Measurements from ENCODE around the gene CHCHD6. TPM values are rescaled to one million over a fixed set of nuclear protein-coding genes. Genes with fewer than 3 reads are reported as not detected.

Gene CHCHD6
- polyA plus RNA-seq, 2 donors: 7.0 to 11.9 TPM

DNA sequence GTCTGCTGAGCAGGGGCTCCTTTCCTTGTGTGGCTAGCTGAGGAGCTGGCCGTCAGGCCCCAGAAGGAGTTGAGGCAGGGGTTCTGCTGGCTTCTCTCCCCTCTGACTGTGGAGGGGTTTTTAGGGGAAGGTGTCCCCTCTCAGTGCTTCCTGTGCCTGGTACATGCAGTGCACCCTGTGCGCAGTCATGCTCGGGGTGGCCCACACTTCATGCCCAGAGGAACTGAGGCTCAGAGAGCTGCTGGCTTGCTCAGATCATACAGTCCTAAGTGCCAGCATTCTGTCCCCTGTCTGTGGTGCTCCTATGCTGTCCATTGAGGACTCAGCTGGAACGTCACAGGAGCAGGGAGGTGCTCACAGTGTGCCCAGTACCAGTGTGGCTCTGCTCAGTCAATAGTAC is 211.0 kb downstream of the CHCHD6 start:
- Histone ChIP-seq H3K27me3 (ENCODE audit: control insufficient read depth in 1 of 2, insufficient read depth in 2 of 2, low read length in 2 of 2) (no peaks in the 10 kb centered on the region), H3K36me3 (ENCODE audit: control insufficient read depth in 2 of 2, insufficient read depth in 2 of 2, low read length in 1 of 2) (peaks cover 0 to 2% of the 10 kb centered on the region in 2 donors), H3K4me1 (ENCODE audit: control insufficient read depth in 2 of 2, insufficient read depth in 2 of 2, low read length in 1 of 2) (peaks cover 0 to 20% of the 10 kb centered on the region in 2 donors), H3K9me3 (ENCODE audit: control insufficient read depth in 2 of 2, insufficient read depth in 1 of 2, low read depth in 1 of 2, low read length in 1 of 2) (no peaks in the 10 kb centered on the region), H3K27ac (ENCODE audit: low read depth in 2 of 2, low read length in 1 of 2) (no peak overlapping the region), H3K4me3 (ENCODE audit: low read depth in 1 of 2, low read length in 2 of 2) (no peak overlapping the region)
- 94 to 96% methylated on average over 4 of the region's 4 CpGs for WGBS, 2 donors

DNA sequence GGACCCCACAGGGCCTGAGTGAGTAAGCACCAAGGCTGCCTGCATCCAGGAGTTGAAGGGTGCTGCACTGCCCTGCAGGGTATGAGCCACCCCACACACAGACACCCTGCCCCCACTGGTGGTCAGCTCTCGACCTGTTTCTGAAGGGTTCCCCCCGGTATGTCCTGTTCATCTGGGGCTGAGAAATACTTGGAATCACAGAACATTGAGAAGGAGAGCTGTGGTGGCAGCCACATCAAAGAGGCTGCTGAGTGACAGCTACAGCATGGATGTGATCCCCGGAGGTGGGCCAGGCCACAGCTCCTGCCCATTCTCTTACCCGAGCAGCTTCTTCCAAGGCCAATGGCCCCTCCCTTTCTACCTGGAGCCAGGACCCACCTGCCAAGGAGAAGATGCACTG is 212.5 kb downstream of the CHCHD6 start:
- 86 to 91% methylated on average over 4 of the region's 4 CpGs for WGBS, 2 donors
- no peak overlapping the region for H3K27ac ChIP-seq (ENCODE audit: low read depth in 2 of 2, low read length in 1 of 2)
- peaks cover 0 to 2% of the 10 kb centered on the region in 2 donors for H3K36me3 ChIP-seq (ENCODE audit: control insufficient read depth in 2 of 2, insufficient read depth in 2 of 2, low read length in 1 of 2)
- no peaks in the 10 kb centered on the region for H3K9me3 ChIP-seq (ENCODE audit: control insufficient read depth in 2 of 2, insufficient read depth in 1 of 2, low read depth in 1 of 2, low read length in 1 of 2)
- no peaks in the 10 kb centered on the region for H3K27me3 ChIP-seq (ENCODE audit: control insufficient read depth in 1 of 2, insufficient read depth in 2 of 2, low read length in 2 of 2)
- H3K4me1 ChIP-seq (ENCODE audit: control insufficient read depth in 2 of 2, insufficient read depth in 2 of 2, low read length in 1 of 2): peaks cover 0 to 14% of the 10 kb centered on the region in 2 donors
- no peak overlapping the region for H3K4me3 ChIP-seq (ENCODE audit: low read depth in 1 of 2, low read length in 2 of 2)

DNA sequence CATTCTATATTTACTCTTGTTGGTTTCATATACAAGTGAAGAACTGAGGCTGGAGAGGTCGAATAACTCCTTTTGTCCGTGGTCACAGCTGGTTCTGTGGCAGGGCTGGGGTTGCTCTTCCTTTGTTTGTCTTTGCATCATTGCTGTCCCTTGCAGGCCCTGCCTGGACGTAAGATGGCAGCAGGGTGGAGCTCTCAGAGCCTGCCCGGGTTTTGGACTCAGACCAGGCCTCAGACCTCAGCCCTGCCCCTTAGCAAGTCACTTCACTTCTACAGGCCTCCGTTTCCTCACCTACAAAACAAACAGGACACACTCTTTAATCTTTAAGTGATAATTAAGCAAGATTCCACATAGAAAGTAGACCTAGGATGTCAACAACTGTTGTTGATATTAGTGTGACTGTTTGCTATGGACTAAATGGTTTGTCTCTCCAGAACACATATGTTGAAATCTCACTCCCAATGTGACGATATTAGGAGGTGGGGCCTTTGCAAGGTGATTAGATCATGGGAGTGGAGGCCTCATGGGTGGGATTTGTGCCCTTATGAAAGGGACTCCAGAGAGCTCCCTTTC is 213.3 kb downstream of the CHCHD6 start:
- no peaks in the 10 kb centered on the region for H3K9me3 ChIP-seq (ENCODE audit: control insufficient read depth in 2 of 2, insufficient read depth in 1 of 2, low read depth in 1 of 2, low read length in 1 of 2)
- WGBS, 2 donors: 70 to 75% methylated on average over 6 of the region's 6 CpGs
- no peaks in the 10 kb centered on the region for H3K27me3 ChIP-seq (ENCODE audit: control insufficient read depth in 1 of 2, insufficient read depth in 2 of 2, low read length in 2 of 2)
- no peak overlapping the region for H3K27ac ChIP-seq (ENCODE audit: low read depth in 2 of 2, low read length in 1 of 2)
- H3K4me1 ChIP-seq (ENCODE audit: control insufficient read depth in 2 of 2, insufficient read depth in 2 of 2, low read length in 1 of 2): peaks cover 0 to 7% of the 10 kb centered on the region in 2 donors
- H3K4me3 ChIP-seq (ENCODE audit: low read depth in 1 of 2, low read length in 2 of 2): no peak overlapping the region
- H3K36me3 ChIP-seq (ENCODE audit: control insufficient read depth in 2 of 2, insufficient read depth in 2 of 2, low read length in 1 of 2): peaks cover 0 to 2% of the 10 kb centered on the region in 2 donors

DNA sequence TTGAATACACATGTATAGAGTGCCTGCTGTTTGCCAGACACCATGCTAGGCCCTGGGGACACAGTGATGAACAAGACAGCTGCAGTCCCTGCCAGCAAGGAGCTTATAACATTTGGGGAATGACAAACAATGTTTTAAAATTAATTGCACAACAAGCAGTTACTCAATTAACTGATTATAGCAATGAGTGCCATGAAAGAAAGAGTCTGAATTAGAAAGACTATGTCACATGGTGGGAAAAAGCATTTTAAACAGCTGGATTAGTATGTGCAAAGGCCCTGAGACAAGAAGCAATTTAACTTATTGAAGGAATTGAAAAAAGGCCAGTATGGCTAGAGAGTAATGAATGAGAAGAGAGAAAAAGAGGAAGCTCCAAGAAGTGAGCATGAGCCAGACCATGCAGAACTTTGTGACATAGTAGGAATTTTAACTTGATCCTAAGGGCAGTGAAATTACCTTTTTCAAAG is 214.3 kb downstream of the CHCHD6 start:
- peaks cover 0 to 2% of the 10 kb centered on the region in 2 donors for H3K36me3 ChIP-seq (ENCODE audit: control insufficient read depth in 2 of 2, insufficient read depth in 2 of 2, low read length in 1 of 2)
- H3K27me3 ChIP-seq (ENCODE audit: control insufficient read depth in 1 of 2, insufficient read depth in 2 of 2, low read length in 2 of 2): no peaks in the 10 kb centered on the region
- H3K4me1 ChIP-seq (ENCODE audit: control insufficient read depth in 2 of 2, insufficient read depth in 2 of 2, low read length in 1 of 2): no peaks in the 10 kb centered on the region
- H3K9me3 ChIP-seq (ENCODE audit: control insufficient read depth in 2 of 2, insufficient read depth in 1 of 2, low read depth in 1 of 2, low read length in 1 of 2): no peaks in the 10 kb centered on the region
- H3K4me3 ChIP-seq (ENCODE audit: low read depth in 1 of 2, low read length in 2 of 2): no peak overlapping the region
- no peak overlapping the region for H3K27ac ChIP-seq (ENCODE audit: low read depth in 2 of 2, low read length in 1 of 2)

DNA sequence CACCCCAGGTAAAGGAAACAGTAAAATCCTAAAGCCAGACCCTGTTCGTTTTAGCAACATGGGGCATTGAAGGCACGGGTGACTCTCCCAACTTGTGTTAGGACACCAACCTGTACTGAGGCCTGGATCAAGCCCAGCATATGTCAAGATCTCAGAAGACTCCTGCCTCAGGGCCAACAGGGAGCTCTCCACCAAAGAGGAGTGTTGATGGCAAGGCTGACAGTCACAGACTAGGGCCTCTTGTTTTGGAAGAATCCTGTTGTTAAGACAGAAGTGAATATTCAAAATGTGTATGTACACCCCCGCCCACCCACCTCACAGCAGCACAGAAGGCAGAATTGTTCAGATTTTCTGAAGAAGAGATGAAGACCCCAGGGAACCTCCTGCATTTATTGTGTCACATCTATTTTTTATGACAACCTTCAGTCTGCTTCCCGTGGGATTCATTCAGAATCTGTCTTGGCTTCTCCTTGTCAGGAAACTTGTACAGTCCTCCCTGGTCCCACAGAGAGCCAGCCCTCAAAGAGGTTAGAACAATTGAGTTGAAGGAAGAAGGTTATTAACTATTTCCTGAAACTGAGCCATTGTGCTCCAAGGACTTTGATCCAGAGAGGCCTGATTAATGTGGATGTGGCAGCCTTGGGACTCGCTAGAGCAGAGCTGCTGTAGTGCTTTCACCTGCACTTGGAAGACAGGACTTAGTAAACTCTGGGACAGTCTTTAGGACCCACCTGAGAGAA is 217.2 kb downstream of the CHCHD6 start:
- no peaks in the 10 kb centered on the region for H3K9me3 ChIP-seq (ENCODE audit: control insufficient read depth in 2 of 2, insufficient read depth in 1 of 2, low read depth in 1 of 2, low read length in 1 of 2)
- no peaks in the 10 kb centered on the region for H3K27me3 ChIP-seq (ENCODE audit: control insufficient read depth in 1 of 2, insufficient read depth in 2 of 2, low read length in 2 of 2)
- H3K4me1 ChIP-seq (ENCODE audit: control insufficient read depth in 2 of 2, insufficient read depth in 2 of 2, low read length in 1 of 2): peaks cover 0 to under 1% of the 10 kb centered on the region in 2 donors
- H3K36me3 ChIP-seq (ENCODE audit: control insufficient read depth in 2 of 2, insufficient read depth in 2 of 2, low read length in 1 of 2): peaks cover 0 to 2% of the 10 kb centered on the region in 2 donors
- 78 to 80% methylated on average over 5 of the region's 5 CpGs for WGBS, 2 donors
- H3K4me3 ChIP-seq (ENCODE audit: low read depth in 1 of 2, low read length in 2 of 2): no peak overlapping the region
- no peak overlapping the region for H3K27ac ChIP-seq (ENCODE audit: low read depth in 2 of 2, low read length in 1 of 2)

DNA sequence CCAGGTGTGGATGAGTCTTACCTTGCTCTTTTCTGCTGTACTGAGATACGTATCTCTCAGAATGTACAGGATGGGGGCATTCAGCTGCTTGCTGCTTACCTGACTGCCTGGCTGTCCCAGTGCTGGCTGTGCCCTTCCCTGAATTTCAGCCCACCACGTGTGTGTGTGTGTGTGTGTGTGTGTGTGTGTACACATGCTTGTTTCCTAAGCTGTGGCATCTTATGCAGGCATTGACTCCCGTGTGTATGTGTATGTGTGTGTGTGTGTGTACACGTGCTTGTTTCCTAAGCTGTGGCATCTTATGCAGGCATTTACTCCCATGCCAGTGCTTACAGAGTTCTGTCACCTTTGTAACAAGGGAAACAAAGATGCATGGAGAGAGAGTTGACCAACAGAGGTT is 218.4 kb downstream of the CHCHD6 start:
- WGBS, 2 donors: 92 to 94% methylated on average over 4 of the region's 4 CpGs

DNA sequence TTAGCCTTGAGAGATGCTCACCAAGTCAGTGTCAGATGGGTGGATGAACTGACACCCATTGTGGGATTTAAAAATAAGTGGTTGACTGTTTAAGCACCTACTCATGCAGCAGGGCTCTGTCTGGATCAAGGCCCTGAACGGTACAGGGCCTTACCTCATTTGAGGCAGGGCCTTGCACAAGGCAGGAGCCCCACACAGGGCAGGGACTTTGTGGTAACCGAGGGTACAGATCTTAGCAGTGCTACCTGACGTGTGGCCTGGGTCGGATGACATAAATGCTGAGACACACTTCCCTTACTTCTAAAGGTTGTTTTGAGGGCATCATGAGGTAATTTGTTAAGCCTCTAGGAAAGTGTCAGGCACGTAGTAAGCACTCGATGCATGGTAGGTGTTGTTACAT is 219.4 kb downstream of the CHCHD6 start:
- H3K27me3 ChIP-seq (ENCODE audit: control insufficient read depth in 1 of 2, insufficient read depth in 2 of 2, low read length in 2 of 2): no peaks in the 10 kb centered on the region
- no peaks in the 10 kb centered on the region for H3K36me3 ChIP-seq (ENCODE audit: control insufficient read depth in 2 of 2, insufficient read depth in 2 of 2, low read length in 1 of 2)
- WGBS, 2 donors: 86 to 88% methylated on average over 6 of the region's 6 CpGs
- H3K4me3 ChIP-seq (ENCODE audit: low read depth in 1 of 2, low read length in 2 of 2): no peak overlapping the region
- H3K27ac ChIP-seq (ENCODE audit: low read depth in 2 of 2, low read length in 1 of 2): no peak overlapping the region
- peaks cover 2 to 4% of the 10 kb centered on the region in 2 donors for H3K4me1 ChIP-seq (ENCODE audit: control insufficient read depth in 2 of 2, insufficient read depth in 2 of 2, low read length in 1 of 2)
- H3K9me3 ChIP-seq (ENCODE audit: control insufficient read depth in 2 of 2, insufficient read depth in 1 of 2, low read depth in 1 of 2, low read length in 1 of 2): no peaks in the 10 kb centered on the region

More for the DNA sequence above, 218.4 kb downstream of the CHCHD6 start:
- Histone ChIP-seq H3K27me3 (ENCODE audit: control insufficient read depth in 1 of 2, insufficient read depth in 2 of 2, low read length in 2 of 2) (no peaks in the 10 kb centered on the region), H3K9me3 (ENCODE audit: control insufficient read depth in 2 of 2, insufficient read depth in 1 of 2, low read depth in 1 of 2, low read length in 1 of 2) (no peaks in the 10 kb centered on the region), H3K4me1 (ENCODE audit: control insufficient read depth in 2 of 2, insufficient read depth in 2 of 2, low read length in 1 of 2) (peaks cover 2 to 4% of the 10 kb centered on the region in 2 donors), H3K4me3 (ENCODE audit: low read depth in 1 of 2, low read length in 2 of 2) (no peak overlapping the region), H3K27ac (ENCODE audit: low read depth in 2 of 2, low read length in 1 of 2) (no peak overlapping the region), H3K36me3 (ENCODE audit: control insufficient read depth in 2 of 2, insufficient read depth in 2 of 2, low read length in 1 of 2) (no peaks in the 10 kb centered on the region)

DNA sequence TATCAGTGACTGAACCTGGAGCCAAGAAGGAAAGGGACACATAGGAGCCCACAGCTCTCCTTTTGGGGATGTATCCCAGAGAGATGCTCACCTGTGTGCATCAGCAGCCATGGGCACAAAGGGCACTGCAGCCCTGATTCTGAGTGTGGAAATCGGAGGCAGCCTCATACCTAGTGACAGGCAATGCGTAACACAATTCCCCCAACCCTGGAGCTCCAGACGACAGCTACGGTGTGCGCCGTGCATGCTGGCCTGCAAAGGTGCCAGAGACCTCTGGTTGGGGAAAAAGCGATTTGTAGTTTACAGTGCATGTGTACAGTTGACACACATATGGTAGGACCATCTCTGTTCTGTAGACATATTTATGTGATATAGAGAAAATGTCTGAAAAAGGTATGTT is 219.9 kb downstream of the CHCHD6 start:
- no peaks in the 10 kb centered on the region for H3K9me3 ChIP-seq (ENCODE audit: control insufficient read depth in 2 of 2, insufficient read depth in 1 of 2, low read depth in 1 of 2, low read length in 1 of 2)
- H3K4me3 ChIP-seq (ENCODE audit: low read depth in 1 of 2, low read length in 2 of 2): no peak overlapping the region
- no peaks in the 10 kb centered on the region for H3K36me3 ChIP-seq (ENCODE audit: control insufficient read depth in 2 of 2, insufficient read depth in 2 of 2, low read length in 1 of 2)
- WGBS, 2 donors: 96 to 97% methylated on average over 7 of the region's 7 CpGs
- no peak overlapping the region for H3K27ac ChIP-seq (ENCODE audit: low read depth in 2 of 2, low read length in 1 of 2)
- no peaks in the 10 kb centered on the region for H3K27me3 ChIP-seq (ENCODE audit: control insufficient read depth in 1 of 2, insufficient read depth in 2 of 2, low read length in 2 of 2)
- peaks cover 2 to 4% of the 10 kb centered on the region in 2 donors for H3K4me1 ChIP-seq (ENCODE audit: control insufficient read depth in 2 of 2, insufficient read depth in 2 of 2, low read length in 1 of 2)

DNA sequence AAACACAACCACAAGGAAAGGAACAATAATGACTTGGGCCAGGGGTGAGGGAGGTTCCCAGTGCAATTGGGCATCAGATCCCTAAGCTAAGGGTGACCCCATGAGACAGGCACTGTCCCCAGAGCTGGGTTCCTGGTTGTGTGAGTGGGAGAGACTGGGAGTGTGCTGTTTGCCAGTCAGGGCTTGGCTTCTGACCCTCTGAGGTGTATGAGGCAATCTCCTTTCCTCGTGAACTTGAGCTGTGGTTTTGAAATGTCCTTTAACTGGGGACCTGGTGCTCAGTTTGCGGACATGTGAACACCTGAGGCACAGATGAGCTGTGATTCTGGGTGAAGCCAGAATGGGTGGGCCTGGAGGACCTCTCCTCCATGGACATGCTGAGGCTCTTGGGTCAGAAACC is 220.4 kb downstream of the CHCHD6 start:
- no peaks in the 10 kb centered on the region for H3K9me3 ChIP-seq (ENCODE audit: control insufficient read depth in 2 of 2, insufficient read depth in 1 of 2, low read depth in 1 of 2, low read length in 1 of 2)
- 87 to 88% methylated on average over 2 of the region's 2 CpGs for WGBS, 2 donors
- no peaks in the 10 kb centered on the region for H3K27me3 ChIP-seq (ENCODE audit: control insufficient read depth in 1 of 2, insufficient read depth in 2 of 2, low read length in 2 of 2)
- no peak overlapping the region for H3K27ac ChIP-seq (ENCODE audit: low read depth in 2 of 2, low read length in 1 of 2)
- H3K4me3 ChIP-seq (ENCODE audit: low read depth in 1 of 2, low read length in 2 of 2): no peak overlapping the region
- H3K4me1 ChIP-seq (ENCODE audit: control insufficient read depth in 2 of 2, insufficient read depth in 2 of 2, low read length in 1 of 2): peaks cover 2 to 4% of the 10 kb centered on the region in 2 donors
- H3K36me3 ChIP-seq (ENCODE audit: control insufficient read depth in 2 of 2, insufficient read depth in 2 of 2, low read length in 1 of 2): no peaks in the 10 kb centered on the region
